ENCODE results near the gene DPP3. TPM values are rescaled to one million over a fixed set of nuclear protein-coding genes. Genes with fewer than 3 reads are reported as not detected.
"Not testable (repeated sequence)": the region's sequence is repeated elsewhere in the genome, so short reads cannot be mapped to it uniquely, and the experiment has no call there.

Gene DPP3
- polyA plus RNA-seq, 2 of the 4 experiments (the other 2 are of a cell fraction) = 52.2 to 70.5 TPM

GRCh38 chr11:66462911-66463310, 17.3 kb upstream of the DPP3 start:
- FAIRE-seq = no peak
- TF ChIP-seq MYC (IDR thresholded peaks at IDR 0.05; ENCODE audit: borderline replicate concordance, low read length) (no peak), RFX5 (IDR thresholded peaks at IDR 0.05) (no peak), MAZ (IDR thresholded peaks at IDR 0.05; ENCODE audit: borderline replicate concordance, low read depth, low read length) (no peak), FOXS1 (CRISPR knock-in tag; IDR thresholded peaks at IDR 0.05) (no peak), ATOH8 (CRISPR knock-in tag; IDR thresholded peaks at IDR 0.05; ENCODE audit: low read depth) (no peak), KDM1A (IDR thresholded peaks at IDR 0.05; ENCODE audit: low read depth) (no peak), SMC3 (IDR thresholded peaks at IDR 0.05) (no peak), CEBPB (IDR thresholded peaks at IDR 0.05) (no peak), TFCP2L1 (CRISPR knock-in tag; IDR thresholded peaks at IDR 0.05) (no peak)
- DNase-seq (ENCODE audit: low read depth in 1 of 2, low spot score in 1 of 2) = no peak
- ChIA-PET POLR2A (no interaction called here), CTCF (interaction anchor here (0.9 to 3.6 kb wide), 5 partner anchors 16 to 72 kb away, joined by 3 to 15 read pairs (median 3); partner anchors contain the start of gene MRPL11)
- Histone ChIP-seq H3K4me1 (peaks cover 9% of the 10 kb centered on the region), H3K4me2 (no peak overlapping the region), H3K4me3 (no peak overlapping the region), H3K27ac (no peak overlapping the region), H3K9me3 (peaks cover 5% of the 10 kb centered on the region)
- WGBS (ENCODE audit: missing lambda C conversion rate) = 47% methylated on average over 3 of the region's 3 CpGs
- no peak for ATAC-seq

- 76% methylated on average over 5 of the region's 5 CpGs for WGBS (ENCODE audit: missing lambda C conversion rate)
- H3K4me3 ChIP-seq; FAIRE-seq; ATAC-seq; H3K27ac ChIP-seq; POLR2A ChIA-PET; DNase-seq (ENCODE audit: low read depth in 1 of 2, low spot score in 1 of 2); H3K9me3 ChIP-seq; H3K4me2 ChIP-seq: not testable (repeated sequence)
- CTCF ChIA-PET = interaction anchor here (1.1 to 3.6 kb wide), 4 partner anchors 15 to 34 kb away, joined by 3 to 15 read pairs (median 7); partner anchors contain the start of gene MRPL11
- peaks cover 10% of the 10 kb centered on the region for H3K4me1 ChIP-seq
Measured at GRCh38 chr11:66464116-66464515, 16.1 kb upstream of the DPP3 start.

- Histone ChIP-seq H3K4me1 (peaks cover 10% of the 10 kb centered on the region), H3K27ac (no peak overlapping the region), H3K4me3 (no peak overlapping the region), H3K9me3 (peaks cover 5% of the 10 kb centered on the region), H3K4me2 (no peak overlapping the region)
- FAIRE-seq = no peak
- TF ChIP-seq FOXS1 (CRISPR knock-in tag; IDR thresholded peaks at IDR 0.05) (no peak), MAFK (IDR thresholded peaks at IDR 0.05; ENCODE audit: partially characterized antibody) (no peak), HMGXB4 (CRISPR knock-in tag; IDR thresholded peaks at IDR 0.05; ENCODE audit: borderline replicate concordance) (no peak), REST (IDR thresholded peaks at IDR 0.05) (no peak), HDAC2 (IDR thresholded peaks at IDR 0.05) (no peak)
- 100% methylated on average over 1 of the region's 1 CpG for WGBS (ENCODE audit: missing lambda C conversion rate)
- POLR2A ChIA-PET = interaction anchor here (3.9 kb wide), 1 partner anchor 15 kb away, joined by 47 read pairs; the partner anchor contains the start of gene DPP3
- no peak for ATAC-seq
- CTCF ChIA-PET = interaction anchor here (0.9 to 1.4 kb wide), 5 partner anchors 14 to 57 kb away, joined by 3 to 8 read pairs (median 4); no protein-coding TSS in a partner anchor
- DNase-seq (ENCODE audit: low read depth in 1 of 2, low spot score in 1 of 2) = no peak
Measured at GRCh38 chr11:66464916-66465315, 15.3 kb upstream of the DPP3 start.

Measured in A549 (cell line).